Hepatocyte (in vitro differentiated cells): ENCODE results near the gene PTPRM.

Experiments used
- CTCF ChIP-seq: fragments of 200-600 bp; sonication (generic); IDR thresholded peaks from 2 replicates; pipeline ENCODE4 v1.5.1; 2016; ENCODE audit warnings: antibody characterized with exemption, mild to moderate bottlenecking; ENCODE audit not compliant: poor library complexity
- EZH2 ChIP-seq: fragments of 200-600 bp; sonication (generic); IDR thresholded peaks from 2 replicates; pipeline ENCODE4 v1.6.1; 2016; ENCODE audit warnings: antibody characterized with exemption, mild to moderate bottlenecking, borderline replicate concordance
- EZH2phosphoT487 ChIP-seq: fragments of 200-600 bp; sonication (generic); IDR thresholded peaks from one replicate; pipeline ENCODE4 v1.6.1; 2018; ENCODE audit warnings: antibody characterized with exemption, mild to moderate bottlenecking, low read depth, moderate library complexity; ENCODE audit not compliant: unreplicated experiment, severe bottlenecking

- TF ChIP-seq CTCF (no peak), EZH2 (no peak), EZH2phosphoT487 (no peak)
These were observed 272.4 kb downstream of the PTPRM start for GRCh38 chr18:7839548-7839947.
